OCI-LY7 (cell line): ENCODE measurements around the gene MAF.

Experiments used
- EZH2phosphoT487 ChIP-seq: fragments of 200-600 bp; sonication (generic); IDR thresholded peaks from 2 replicates; pipeline ENCODE4 v1.6.1; 2018; ENCODE audit warnings: low read depth, borderline replicate concordance, mild to moderate bottlenecking, mixed run types, antibody characterized with exemption, low read length, moderate library complexity, mixed read lengths
- TF ChIP-seq, protein P1 (sequence below): fragments of 200-600 bp; sonication (generic); conservative IDR thresholded peaks from 2 replicates; pipeline ENCODE4 v1.5.1; 2014; ENCODE audit warnings: mild to moderate bottlenecking, antibody characterized with exemption, low read length, moderate library complexity, mixed read lengths

DNA sequence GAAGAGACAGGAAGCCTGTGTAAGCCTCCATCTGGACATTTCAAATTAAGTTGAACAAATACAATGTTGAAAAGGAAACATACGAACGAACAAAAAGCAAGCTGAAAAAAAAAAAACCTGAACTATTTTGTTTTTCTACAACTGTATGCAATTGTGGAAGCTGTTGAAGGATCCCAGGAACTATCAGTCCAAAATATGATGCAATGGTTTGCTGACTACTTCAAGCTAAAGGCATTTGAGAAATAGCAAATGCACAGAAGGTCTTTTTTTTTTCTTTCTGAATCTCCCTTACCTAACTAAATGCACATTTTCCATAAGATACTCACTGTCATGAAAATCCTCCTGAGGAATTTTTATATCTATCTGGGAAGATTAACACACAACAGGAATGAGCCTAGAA, 40.2 kb downstream of the MAF start:
- TF ChIP-seq, protein P1, sequence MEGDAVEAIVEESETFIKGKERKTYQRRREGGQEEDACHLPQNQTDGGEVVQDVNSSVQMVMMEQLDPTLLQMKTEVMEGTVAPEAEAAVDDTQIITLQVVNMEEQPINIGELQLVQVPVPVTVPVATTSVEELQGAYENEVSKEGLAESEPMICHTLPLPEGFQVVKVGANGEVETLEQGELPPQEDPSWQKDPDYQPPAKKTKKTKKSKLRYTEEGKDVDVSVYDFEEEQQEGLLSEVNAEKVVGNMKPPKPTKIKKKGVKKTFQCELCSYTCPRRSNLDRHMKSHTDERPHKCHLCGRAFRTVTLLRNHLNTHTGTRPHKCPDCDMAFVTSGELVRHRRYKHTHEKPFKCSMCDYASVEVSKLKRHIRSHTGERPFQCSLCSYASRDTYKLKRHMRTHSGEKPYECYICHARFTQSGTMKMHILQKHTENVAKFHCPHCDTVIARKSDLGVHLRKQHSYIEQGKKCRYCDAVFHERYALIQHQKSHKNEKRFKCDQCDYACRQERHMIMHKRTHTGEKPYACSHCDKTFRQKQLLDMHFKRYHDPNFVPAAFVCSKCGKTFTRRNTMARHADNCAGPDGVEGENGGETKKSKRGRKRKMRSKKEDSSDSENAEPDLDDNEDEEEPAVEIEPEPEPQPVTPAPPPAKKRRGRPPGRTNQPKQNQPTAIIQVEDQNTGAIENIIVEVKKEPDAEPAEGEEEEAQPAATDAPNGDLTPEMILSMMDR, result no peak
- TF ChIP-seq EZH2phosphoT487, result no peak
